Karpas-422 (cell line): ENCODE data around the gene SINHCAF. TPM values are rescaled to one million over a fixed set of nuclear protein-coding genes. Genes with fewer than 3 reads are reported as not detected.
"Not testable (repeated sequence)": the region's sequence is repeated elsewhere in the genome, so short reads cannot be mapped to it uniquely, and the experiment has no call there.

ENCODE experiments used
- DNase-seq: peaks from one replicate; pipeline ENCODE4 v3.0.0-alpha.2; 2015
- H2AFZ ChIP-seq: fragments of 200-600 bp; sonication (generic); 2 replicates; pipeline ENCODE4 v1.6.1; 2014; ENCODE audit warnings: antibody characterized with exemption, low read length, mixed read lengths
- H3K27ac ChIP-seq: fragments of 200-600 bp; sonication (generic); 2 replicates; pipeline ENCODE4 v1.5.1; 2014; ENCODE audit warnings: mild to moderate bottlenecking, low read length, moderate library complexity
- H3K27me3 ChIP-seq: fragments of 200-600 bp; sonication (generic); 2 replicates; pipeline ENCODE4 v1.6.1; 2014; ENCODE audit warnings: low read length, mixed read lengths
- H3K36me3 ChIP-seq: fragments of 200-600 bp; sonication (generic); 2 replicates; pipeline ENCODE4 v1.6.1; 2014; ENCODE audit warnings: low read length, mixed read lengths; ENCODE audit not compliant: insufficient read depth
- H3K4me1 ChIP-seq: fragments of 200-600 bp; sonication (generic); 2 replicates; pipeline ENCODE4 v1.6.1; 2014; ENCODE audit warnings: mild to moderate bottlenecking, low read length, mixed read lengths
- H3K4me2 ChIP-seq: fragments of 200-600 bp; sonication (generic); 2 replicates; pipeline ENCODE4 v1.6.1; 2014; ENCODE audit warnings: low read length, low read depth, mild to moderate bottlenecking; ENCODE audit not compliant: poor library complexity, severe bottlenecking
- H3K4me3 ChIP-seq: fragments of 200-600 bp; sonication (generic); 2 replicates; pipeline ENCODE4 v1.5.1; 2014; ENCODE audit warnings: mild to moderate bottlenecking, antibody characterized with exemption, low read length, mixed read lengths
- H3K79me2 ChIP-seq: fragments of 200-600 bp; sonication (generic); 2 replicates; pipeline ENCODE4 v1.6.1; 2014; ENCODE audit warnings: mild to moderate bottlenecking, low read length, mixed read lengths
- H3K9ac ChIP-seq: fragments of 200-600 bp; sonication (generic); 2 replicates; pipeline ENCODE4 v1.6.0; 2014; ENCODE audit warnings: low read length
- H3K9me2 ChIP-seq: fragments of 200-600 bp; sonication (generic), shearing (Covaris generic); replicated peaks from 2 replicates; pipeline ENCODE4 v1.6.0; 2014; ENCODE audit warnings: mild to moderate bottlenecking, low read length, moderate library complexity; ENCODE audit not compliant: insufficient read depth
- H3K9me3 ChIP-seq: fragments of 300-700, 200-600 bp; sonication (generic); 2 replicates; pipeline ENCODE4 v1.6.1; 2014; ENCODE audit warnings: low read length, mixed read lengths
- H4K20me1 ChIP-seq: fragments of 200-600 bp; sonication (generic); 2 replicates; pipeline ENCODE4 v1.6.1; 2014; ENCODE audit warnings: mild to moderate bottlenecking, antibody characterized with exemption, low read length, low read depth; ENCODE audit not compliant: insufficient read depth
- total RNA-seq: library from RNA; depleted of rRNA; stranded (reverse); fragments of >200 nt; shearing (Covaris generic); gene quantifications from 2 replicates; pipeline ENCODE4 v1.2.3, GENCODE V29; 2014; ENCODE audit warnings: low replicate concordance

SINHCAF gene
- total RNA-seq, 1 experiment from 2014 or later: 117 TPM

GRCh38 chr12:31260840-31261239, 65.1 kb downstream of the SINHCAF start:
- H3K27me3 ChIP-seq: no peaks in the 10 kb centered on the region
- no peak overlapping the region for H3K4me3 ChIP-seq
- H3K27ac ChIP-seq: no peak overlapping the region
- H3K36me3 ChIP-seq: no peaks in the 10 kb centered on the region
- H3K9me2 ChIP-seq: no peaks in the 10 kb centered on the region
- no peak overlapping the region for H3K4me2 ChIP-seq
- no peaks in the 10 kb centered on the region for H3K4me1 ChIP-seq
- no peak overlapping the region for H2AFZ ChIP-seq
- no peaks in the 10 kb centered on the region for H3K9me3 ChIP-seq
- no peak overlapping the region for H3K9ac ChIP-seq
- H3K79me2 ChIP-seq: no peaks in the 10 kb centered on the region
- DNase-seq: no peak
- H4K20me1 ChIP-seq: no peaks in the 10 kb centered on the region

DNA sequence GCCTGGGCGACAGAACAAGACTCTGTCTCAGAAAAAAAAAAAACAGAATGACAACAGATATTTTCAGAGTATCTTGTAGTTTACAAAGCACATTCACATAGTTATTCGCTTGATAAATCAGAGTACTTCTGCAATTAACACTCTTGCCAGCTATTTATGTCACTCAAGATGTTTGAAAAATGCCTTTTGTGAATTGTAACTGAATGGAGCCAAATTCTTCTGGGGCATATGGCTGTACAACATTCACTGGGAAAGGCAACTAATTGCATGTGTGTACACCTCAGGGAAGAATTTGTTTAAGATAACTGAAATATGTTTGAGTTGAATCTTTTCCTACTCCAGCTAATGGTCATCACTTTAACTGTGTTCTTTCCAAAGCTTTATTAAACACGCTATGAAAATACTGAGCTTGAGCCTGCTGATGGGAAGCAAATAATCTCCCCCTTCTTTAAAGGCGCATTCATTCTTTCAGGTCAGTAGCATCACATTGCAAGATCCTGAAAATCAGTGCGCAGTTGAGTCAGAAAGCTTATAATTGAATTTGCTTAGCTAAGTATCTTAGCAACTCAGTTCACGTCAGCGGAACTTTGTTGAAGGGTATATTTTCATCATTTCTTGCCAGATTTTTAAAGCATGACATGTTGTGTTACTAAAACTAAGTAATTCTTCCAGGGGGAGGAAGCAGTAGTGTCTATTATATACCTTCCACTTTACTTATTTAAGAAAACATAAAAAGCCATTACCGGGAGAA, 66.6 kb downstream of the SINHCAF start:
- H3K36me3 ChIP-seq: no peaks in the 10 kb centered on the region
- H3K4me2 ChIP-seq: no peak overlapping the region
- no peak overlapping the region for H3K9ac ChIP-seq
- H3K4me1 ChIP-seq: no peaks in the 10 kb centered on the region
- H4K20me1 ChIP-seq: no peaks in the 10 kb centered on the region
- H3K9me3 ChIP-seq: no peaks in the 10 kb centered on the region
- H3K79me2 ChIP-seq: no peaks in the 10 kb centered on the region
- no peak overlapping the region for H2AFZ ChIP-seq
- no peaks in the 10 kb centered on the region for H3K9me2 ChIP-seq
- H3K27me3 ChIP-seq: no peaks in the 10 kb centered on the region
- H3K4me3 ChIP-seq: no peak overlapping the region
- DNase-seq: no peak
- no peak overlapping the region for H3K27ac ChIP-seq

GRCh38 chr12:31257784-31258183, 68.2 kb downstream of the SINHCAF start:
- no peak overlapping the region for H3K4me3 ChIP-seq

DNA sequence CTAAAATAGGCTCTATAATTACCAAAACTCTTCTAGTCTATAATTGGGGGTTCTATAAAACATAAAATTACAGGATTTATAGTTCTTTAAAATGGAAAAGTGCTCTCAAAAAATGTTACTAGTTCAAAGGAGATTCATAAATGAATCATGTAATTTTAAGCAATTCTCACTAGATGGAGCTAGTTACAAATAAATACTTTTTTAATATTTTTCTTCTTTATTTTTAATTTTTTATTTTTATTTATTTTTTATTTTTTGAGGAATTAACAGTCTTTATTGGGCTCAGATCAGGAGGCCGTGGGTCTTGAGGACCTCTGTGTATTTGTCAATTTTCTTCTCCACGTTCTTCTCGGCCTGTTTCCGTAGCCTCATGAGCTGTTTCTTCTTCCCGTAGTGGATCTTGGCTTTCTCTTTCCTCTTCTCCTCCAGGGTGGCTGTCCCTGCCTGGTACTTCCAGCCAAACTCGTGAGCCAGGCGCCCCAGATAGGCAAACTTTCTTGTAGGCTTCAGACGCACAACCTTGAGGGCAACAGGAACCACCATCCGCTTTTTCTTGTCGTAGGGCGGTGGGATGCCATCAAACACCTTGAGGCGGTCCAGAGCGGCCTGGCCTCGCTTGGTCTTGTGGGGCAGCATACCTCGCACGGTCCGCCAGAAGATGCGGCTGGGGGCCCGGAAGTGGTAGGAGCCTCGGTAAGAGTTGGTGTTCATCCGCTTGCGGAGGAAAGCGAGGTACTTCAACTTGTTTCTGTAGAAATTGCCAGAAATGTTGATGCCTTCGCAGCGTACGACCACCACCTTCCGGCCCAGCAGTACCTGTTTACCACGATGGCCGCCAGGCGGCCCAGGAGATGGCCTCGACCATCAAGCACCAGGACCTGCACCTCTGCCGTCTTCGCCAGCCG, 74.0 kb downstream of the SINHCAF start:
- DNase-seq, H2AFZ ChIP-seq: not testable (repeated sequence)

More at GRCh38 chr12:31257784-31258183, 68.2 kb downstream of the SINHCAF start:
- no peak for DNase-seq
- Histone ChIP-seq H3K9me3 (no peaks in the 10 kb centered on the region), H2AFZ (no peak overlapping the region), H3K27me3 (no peaks in the 10 kb centered on the region), H3K4me1 (no peaks in the 10 kb centered on the region), H3K27ac (no peak overlapping the region), H4K20me1 (peaks cover 4% of the 10 kb centered on the region; the same call in 1 of the 2 replicates), H3K36me3 (no peaks in the 10 kb centered on the region), H3K4me2 (no peak overlapping the region), H3K9ac (no peak overlapping the region), H3K9me2 (no peaks in the 10 kb centered on the region), H3K79me2 (no peaks in the 10 kb centered on the region)

DNA sequence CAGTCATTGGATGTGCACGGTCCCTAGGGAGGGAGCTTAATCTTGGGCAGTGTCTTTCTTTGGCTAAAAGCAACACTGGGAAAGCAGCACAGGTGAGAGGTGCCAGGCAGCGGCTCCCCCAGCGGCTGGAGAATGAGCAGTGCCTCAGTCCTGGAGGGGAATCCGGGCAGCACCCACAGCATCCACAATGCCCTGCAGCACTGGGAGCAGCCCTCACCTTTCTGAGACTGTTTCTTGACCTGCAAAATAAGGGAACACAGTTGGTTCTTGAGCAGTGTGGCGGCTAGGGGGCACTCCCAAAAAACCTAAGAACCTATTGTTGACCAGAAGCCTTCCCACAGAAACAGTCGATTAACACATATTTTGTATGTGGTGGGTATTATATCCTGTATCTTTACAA, 75.8 kb downstream of the SINHCAF start:
- H3K27me3 ChIP-seq: no peaks in the 10 kb centered on the region
- H3K9me2 ChIP-seq: no peaks in the 10 kb centered on the region
- H3K9ac ChIP-seq: no peak overlapping the region
- no peaks in the 10 kb centered on the region for H3K4me1 ChIP-seq
- no peak overlapping the region for H3K4me2 ChIP-seq
- H3K27ac ChIP-seq: no peak overlapping the region
- no peaks in the 10 kb centered on the region for H3K36me3 ChIP-seq
- H3K9me3 ChIP-seq: no peaks in the 10 kb centered on the region
- peaks cover 4% of the 10 kb centered on the region; the same call in 1 of the 2 replicates for H4K20me1 ChIP-seq
- H3K79me2 ChIP-seq: no peaks in the 10 kb centered on the region
- H2AFZ ChIP-seq: no peak overlapping the region
- H3K4me3 ChIP-seq: no peak overlapping the region
- DNase-seq: no peak

More for the DNA sequence above, 74.0 kb downstream of the SINHCAF start:
- H3K4me3 ChIP-seq, H3K79me2 ChIP-seq, H3K9me3 ChIP-seq, H3K4me1 ChIP-seq, H3K27ac ChIP-seq, H4K20me1 ChIP-seq, H3K9ac ChIP-seq, H3K4me2 ChIP-seq, H3K27me3 ChIP-seq, H3K36me3 ChIP-seq, H3K9me2 ChIP-seq: not testable (repeated sequence)

GRCh38 chr12:31249356-31249755, 76.6 kb downstream of the SINHCAF start:
- no peaks in the 10 kb centered on the region for H3K9me3 ChIP-seq
- no peak overlapping the region for H2AFZ ChIP-seq
- H3K9me2 ChIP-seq: no peaks in the 10 kb centered on the region
- H3K27me3 ChIP-seq: no peaks in the 10 kb centered on the region
- H3K4me1 ChIP-seq: no peaks in the 10 kb centered on the region
- H3K9ac ChIP-seq: no peak overlapping the region
- peaks cover 4% of the 10 kb centered on the region; the same call in 1 of the 2 replicates for H4K20me1 ChIP-seq
- no peak overlapping the region for H3K4me3 ChIP-seq
- no peak overlapping the region for H3K4me2 ChIP-seq
- no peak for DNase-seq
- no peaks in the 10 kb centered on the region for H3K36me3 ChIP-seq
- H3K27ac ChIP-seq: no peak overlapping the region
- H3K79me2 ChIP-seq: no peaks in the 10 kb centered on the region

- Histone ChIP-seq H3K9me3 (no peaks in the 10 kb centered on the region), H3K79me2 (no peaks in the 10 kb centered on the region), H3K4me1 (no peaks in the 10 kb centered on the region), H4K20me1 (peaks cover 4% of the 10 kb centered on the region; the same call in 1 of the 2 replicates), H3K4me2 (no peak overlapping the region), H2AFZ (no peak overlapping the region), H3K4me3 (no peak overlapping the region), H3K9ac (no peak overlapping the region), H3K27ac (no peak overlapping the region), H3K27me3 (no peaks in the 10 kb centered on the region), H3K9me2 (no peaks in the 10 kb centered on the region), H3K36me3 (no peaks in the 10 kb centered on the region)
- DNase-seq: no peak
These were observed 77.1 kb downstream of the SINHCAF start for GRCh38 chr12:31248815-31249214.

DNA sequence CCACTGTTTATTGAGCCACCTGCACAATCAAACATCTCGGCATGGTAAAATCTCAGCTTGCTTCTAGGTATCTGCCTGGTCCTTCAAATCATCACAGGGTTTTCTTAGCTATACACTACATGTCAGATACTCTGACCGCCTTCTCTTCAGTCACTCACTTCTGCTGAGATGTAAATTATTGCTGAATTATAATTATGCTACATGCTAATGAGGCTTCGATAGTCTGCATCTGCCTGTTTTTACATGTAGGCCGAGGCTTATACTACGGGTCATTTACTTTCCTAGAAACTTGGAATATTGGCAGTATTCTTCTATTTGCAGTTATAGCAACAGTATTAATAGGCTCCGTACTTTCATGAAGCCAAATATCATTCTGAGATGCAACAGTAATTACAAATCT, 77.6 kb downstream of the SINHCAF start:
- DNase-seq: no peak

More for the DNA sequence above, 77.6 kb downstream of the SINHCAF start:
- no peak overlapping the region for H3K9ac ChIP-seq
- no peak overlapping the region for H3K4me2 ChIP-seq
- no peaks in the 10 kb centered on the region for H3K9me3 ChIP-seq
- H3K4me3 ChIP-seq: no peak overlapping the region
- no peak overlapping the region for H2AFZ ChIP-seq
- H3K9me2 ChIP-seq: no peaks in the 10 kb centered on the region
- peaks cover 3% of the 10 kb centered on the region; the same call in 1 of the 2 replicates for H4K20me1 ChIP-seq
- no peaks in the 10 kb centered on the region for H3K36me3 ChIP-seq
- H3K79me2 ChIP-seq: no peaks in the 10 kb centered on the region
- no peaks in the 10 kb centered on the region for H3K4me1 ChIP-seq
- no peak overlapping the region for H3K27ac ChIP-seq
- H3K27me3 ChIP-seq: no peaks in the 10 kb centered on the region
